ENCODE measurements around the gene MCMBP.
"Not testable (repeated sequence)": the region's sequence is repeated elsewhere in the genome, so short reads cannot be mapped to it uniquely, and the experiment has no call there.

Gene MCMBP

GRCh38 chr10:119871881-119872609, 598 bp downstream of the MCMBP start:
- Histone ChIP-seq H3K27me3 (ENCODE audit: control insufficient read depth, insufficient read depth, low read length) (no peaks in the 10 kb centered on the region), H3K9me3 (ENCODE audit: control insufficient read depth, low read length) (no peaks in the 10 kb centered on the region), H3K4me3 (ENCODE audit: low read length) (peak overlapping the region; percentile 71), H3K4me1 (ENCODE audit: control insufficient read depth, insufficient read depth, low read length) (peaks cover 9% of the 10 kb centered on the region), H3K9ac (ENCODE audit: low read length) (peak overlapping the region; percentile 73), H3K36me3 (ENCODE audit: control insufficient read depth, insufficient read depth, low read length) (no peaks in the 10 kb centered on the region)

- H3K36me3 ChIP-seq (ENCODE audit: control insufficient read depth, insufficient read depth, low read length); H3K9me3 ChIP-seq (ENCODE audit: control insufficient read depth, low read length): not testable (repeated sequence)
Measured at GRCh38 chr10:119869398-119869797, 3.2 kb downstream of the MCMBP start.

GRCh38 chr10:119867317-119867716, 5.3 kb downstream of the MCMBP start:
- no peaks in the 10 kb centered on the region for H3K9me3 ChIP-seq (ENCODE audit: control insufficient read depth, low read length)
- no peaks in the 10 kb centered on the region for H3K27me3 ChIP-seq (ENCODE audit: control insufficient read depth, insufficient read depth, low read length)
- no peak overlapping the region for H3K9ac ChIP-seq (ENCODE audit: low read length)
- peaks cover 5% of the 10 kb centered on the region for H3K4me1 ChIP-seq (ENCODE audit: control insufficient read depth, insufficient read depth, low read length)
- H3K4me3 ChIP-seq (ENCODE audit: low read length), result no peak overlapping the region
- H3K36me3 ChIP-seq (ENCODE audit: control insufficient read depth, insufficient read depth, low read length), result no peaks in the 10 kb centered on the region

More at GRCh38 chr10:119869398-119869797, 3.2 kb downstream of the MCMBP start:
- not testable (repeated sequence) for H3K9ac ChIP-seq (ENCODE audit: low read length); H3K4me3 ChIP-seq (ENCODE audit: low read length); H3K27me3 ChIP-seq (ENCODE audit: control insufficient read depth, insufficient read depth, low read length); H3K4me1 ChIP-seq (ENCODE audit: control insufficient read depth, insufficient read depth, low read length)

GRCh38 chr10:119865699-119866240, 6.9 kb downstream of the MCMBP start:
- no peak overlapping the region for H3K4me3 ChIP-seq (ENCODE audit: low read length)
- no peak overlapping the region for H3K9ac ChIP-seq (ENCODE audit: low read length)
- no peaks in the 10 kb centered on the region for H3K9me3 ChIP-seq (ENCODE audit: control insufficient read depth, low read length)
- no peaks in the 10 kb centered on the region for H3K27me3 ChIP-seq (ENCODE audit: control insufficient read depth, insufficient read depth, low read length)
- no peaks in the 10 kb centered on the region for H3K36me3 ChIP-seq (ENCODE audit: control insufficient read depth, insufficient read depth, low read length)
- H3K4me1 ChIP-seq (ENCODE audit: control insufficient read depth, insufficient read depth, low read length), result no peaks in the 10 kb centered on the region

GRCh38 chr10:119863951-119864565, 8.6 kb downstream of the MCMBP start:
- H3K4me3 ChIP-seq (ENCODE audit: low read length), result no peak overlapping the region
- H3K9me3 ChIP-seq (ENCODE audit: control insufficient read depth, low read length), result no peaks in the 10 kb centered on the region
- H3K4me1 ChIP-seq (ENCODE audit: control insufficient read depth, insufficient read depth, low read length), result no peaks in the 10 kb centered on the region

GRCh38 chr10:119862524-119862923, 10.1 kb downstream of the MCMBP start:
- H3K36me3 ChIP-seq (ENCODE audit: control insufficient read depth, insufficient read depth, low read length), result no peaks in the 10 kb centered on the region
- no peaks in the 10 kb centered on the region for H3K4me1 ChIP-seq (ENCODE audit: control insufficient read depth, insufficient read depth, low read length)
- H3K9ac ChIP-seq (ENCODE audit: low read length), result no peak overlapping the region
- H3K9me3 ChIP-seq (ENCODE audit: control insufficient read depth, low read length), result no peaks in the 10 kb centered on the region
- H3K4me3 ChIP-seq (ENCODE audit: low read length), result no peak overlapping the region
- H3K27me3 ChIP-seq (ENCODE audit: control insufficient read depth, insufficient read depth, low read length), result no peaks in the 10 kb centered on the region

More at GRCh38 chr10:119863951-119864565, 8.6 kb downstream of the MCMBP start:
- H3K36me3 ChIP-seq (ENCODE audit: control insufficient read depth, insufficient read depth, low read length), result no peaks in the 10 kb centered on the region
- H3K27me3 ChIP-seq (ENCODE audit: control insufficient read depth, insufficient read depth, low read length), result no peaks in the 10 kb centered on the region
- no peak overlapping the region for H3K9ac ChIP-seq (ENCODE audit: low read length)

GRCh38 chr10:119860866-119861607, 11.6 kb downstream of the MCMBP start:
- no peaks in the 10 kb centered on the region for H3K36me3 ChIP-seq (ENCODE audit: control insufficient read depth, insufficient read depth, low read length)
- H3K4me1 ChIP-seq (ENCODE audit: control insufficient read depth, insufficient read depth, low read length), result no peaks in the 10 kb centered on the region
- H3K9me3 ChIP-seq (ENCODE audit: control insufficient read depth, low read length), result no peaks in the 10 kb centered on the region
- H3K4me3 ChIP-seq (ENCODE audit: low read length), result no peak overlapping the region
- H3K9ac ChIP-seq (ENCODE audit: low read length), result no peak overlapping the region
- H3K27me3 ChIP-seq (ENCODE audit: control insufficient read depth, insufficient read depth, low read length), result no peaks in the 10 kb centered on the region

GRCh38 chr10:119859420-119860258, 13.0 kb downstream of the MCMBP start:
- Histone ChIP-seq H3K4me1 (ENCODE audit: control insufficient read depth, insufficient read depth, low read length) (no peaks in the 10 kb centered on the region), H3K9me3 (ENCODE audit: control insufficient read depth, low read length) (no peaks in the 10 kb centered on the region), H3K4me3 (ENCODE audit: low read length) (no peak overlapping the region), H3K27me3 (ENCODE audit: control insufficient read depth, insufficient read depth, low read length) (no peaks in the 10 kb centered on the region), H3K9ac (ENCODE audit: low read length) (no peak overlapping the region), H3K36me3 (ENCODE audit: control insufficient read depth, insufficient read depth, low read length) (no peaks in the 10 kb centered on the region)

- Histone ChIP-seq H3K9ac (ENCODE audit: low read length) (no peak overlapping the region), H3K4me3 (ENCODE audit: low read length) (no peak overlapping the region), H3K36me3 (ENCODE audit: control insufficient read depth, insufficient read depth, low read length) (peaks cover 7% of the 10 kb centered on the region), H3K9me3 (ENCODE audit: control insufficient read depth, low read length) (no peaks in the 10 kb centered on the region), H3K4me1 (ENCODE audit: control insufficient read depth, insufficient read depth, low read length) (no peaks in the 10 kb centered on the region), H3K27me3 (ENCODE audit: control insufficient read depth, insufficient read depth, low read length) (no peaks in the 10 kb centered on the region)
Measured at GRCh38 chr10:119858063-119858462, 14.6 kb downstream of the MCMBP start.

GRCh38 chr10:119853574-119853973, 19.1 kb downstream of the MCMBP start:
- Histone ChIP-seq H3K9me3 (ENCODE audit: control insufficient read depth, low read length) (no peaks in the 10 kb centered on the region), H3K4me3 (ENCODE audit: low read length) (no peak overlapping the region), H3K9ac (ENCODE audit: low read length) (no peak overlapping the region), H3K36me3 (ENCODE audit: control insufficient read depth, insufficient read depth, low read length) (peaks cover 7% of the 10 kb centered on the region), H3K27me3 (ENCODE audit: control insufficient read depth, insufficient read depth, low read length) (no peaks in the 10 kb centered on the region), H3K4me1 (ENCODE audit: control insufficient read depth, insufficient read depth, low read length) (no peaks in the 10 kb centered on the region)

- Histone ChIP-seq H3K4me1 (ENCODE audit: control insufficient read depth, insufficient read depth, low read length) (no peaks in the 10 kb centered on the region), H3K4me3 (ENCODE audit: low read length) (no peak overlapping the region), H3K36me3 (ENCODE audit: control insufficient read depth, insufficient read depth, low read length) (peaks cover 7% of the 10 kb centered on the region), H3K9ac (ENCODE audit: low read length) (no peak overlapping the region), H3K27me3 (ENCODE audit: control insufficient read depth, insufficient read depth, low read length) (no peaks in the 10 kb centered on the region), H3K9me3 (ENCODE audit: control insufficient read depth, low read length) (no peaks in the 10 kb centered on the region)
Measured at GRCh38 chr10:119852822-119853221, 19.8 kb downstream of the MCMBP start.
